SW480 (cell line): ENCODE measurements around the gene CORO2A.
"Not testable (repeated sequence)": the region's sequence is repeated elsewhere in the genome, so short reads cannot be mapped to it uniquely, and the experiment has no call there.

ENCODE experiments used
- DNase-seq: peaks from one replicate; pipeline ENCODE4 v3.0.0-alpha.2; 2016; ENCODE audit warnings: low spot score

Gene CORO2A

DNA sequence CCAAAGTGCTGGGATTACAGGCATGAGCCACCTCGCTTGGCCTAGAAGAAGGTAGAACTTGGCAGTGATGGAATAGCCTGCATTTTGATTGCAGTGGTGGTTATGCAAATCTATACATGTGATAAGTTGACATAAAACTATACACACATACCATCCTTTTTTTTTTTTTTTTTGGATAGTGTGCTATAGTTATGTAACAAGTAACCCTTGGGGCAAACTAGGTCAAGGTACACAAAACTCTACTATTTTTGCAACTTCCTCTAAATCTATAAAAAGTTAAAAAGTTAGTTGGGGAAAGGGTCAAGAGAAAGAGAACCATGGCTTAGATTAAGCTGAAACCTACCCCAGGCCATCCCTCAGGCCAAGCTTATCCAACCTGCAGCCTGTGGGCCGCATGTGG, 84.5 kb downstream of the CORO2A start:
- DNase-seq = no peak

DNA sequence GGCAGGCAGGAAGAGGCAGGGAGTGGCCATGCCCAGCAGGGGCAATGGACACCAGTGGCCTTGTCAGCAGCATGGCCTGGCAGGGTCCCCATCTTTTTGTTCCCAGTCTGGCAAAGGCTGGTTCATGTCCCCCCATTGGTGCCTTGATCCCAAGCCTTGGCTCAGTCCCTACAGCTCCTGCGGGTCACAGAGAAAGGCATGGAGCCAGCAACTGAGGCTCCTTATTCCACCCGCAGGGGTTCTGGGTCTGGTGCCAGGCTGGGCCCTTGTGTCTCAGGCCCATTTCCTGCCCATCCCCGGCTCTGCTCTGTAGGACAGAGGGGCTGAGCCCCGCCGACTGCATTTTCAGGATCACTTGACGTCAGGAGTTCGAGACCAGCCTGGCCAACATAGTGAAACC, 87.4 kb downstream of the CORO2A start:
- DNase-seq = no peak

DNA sequence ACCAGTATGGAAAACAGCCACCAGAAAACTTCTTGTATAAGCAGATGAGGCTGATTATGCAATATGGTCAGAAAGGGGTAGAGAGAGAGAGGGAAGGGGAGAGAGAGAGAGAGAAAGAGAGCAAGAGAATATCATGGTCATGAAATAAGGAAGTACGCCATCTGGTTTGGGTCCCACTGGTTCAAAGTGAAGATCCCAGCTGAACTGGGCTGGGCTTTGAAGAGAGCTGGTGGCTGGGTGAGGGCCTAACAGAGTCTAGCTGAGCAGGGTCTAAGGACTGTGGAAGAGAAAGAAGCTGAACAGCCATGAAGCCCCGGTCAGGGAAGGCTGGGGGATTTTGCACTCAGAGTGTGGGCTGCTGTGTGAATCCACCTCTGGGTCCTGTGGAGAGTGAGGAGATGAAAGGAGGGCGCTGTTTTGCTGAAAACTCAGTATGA, 88.0 kb downstream of the CORO2A start:
- no peak for DNase-seq

DNA sequence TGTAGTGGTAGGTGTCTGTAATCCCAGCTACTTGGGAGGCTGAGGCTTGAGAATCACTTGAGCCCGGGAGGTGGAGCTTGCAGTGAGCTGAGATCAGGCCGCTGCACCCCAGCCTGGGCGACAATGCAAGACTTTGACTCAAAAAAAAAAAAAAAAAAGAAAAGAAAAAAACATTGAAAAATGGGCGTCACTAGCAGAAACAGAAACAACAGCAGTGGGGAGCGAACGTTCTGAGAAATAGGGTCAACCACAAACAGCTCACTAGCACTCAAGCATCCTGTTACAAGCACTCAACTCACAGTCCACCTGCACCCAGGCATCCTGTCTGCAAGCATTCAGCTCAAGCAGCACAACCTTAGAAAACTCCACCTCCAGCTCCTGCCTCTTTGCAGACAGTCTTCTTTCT, 90.6 kb downstream of the CORO2A start:
- DNase-seq = no peak

DNA sequence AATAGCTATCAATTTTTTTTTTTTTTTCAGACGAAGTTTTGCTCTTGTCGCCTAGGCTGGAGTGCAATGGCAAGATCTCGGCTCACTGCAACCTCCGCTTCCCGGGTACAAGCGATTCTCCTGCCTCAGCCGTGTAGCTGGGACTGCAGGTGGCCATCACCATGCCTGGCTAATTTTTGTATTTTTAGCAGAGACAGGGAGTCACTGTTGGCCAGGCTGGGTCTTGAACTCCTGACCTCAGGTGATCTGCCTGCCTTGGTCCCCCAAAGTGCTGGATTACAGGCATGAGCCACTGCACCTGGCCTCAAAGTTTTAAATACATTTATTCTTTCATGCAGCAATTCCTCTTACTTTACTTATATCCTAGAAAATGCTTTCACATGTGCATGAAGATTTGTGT, 91.0 kb downstream of the CORO2A start:
- DNase-seq = no peak

DNA sequence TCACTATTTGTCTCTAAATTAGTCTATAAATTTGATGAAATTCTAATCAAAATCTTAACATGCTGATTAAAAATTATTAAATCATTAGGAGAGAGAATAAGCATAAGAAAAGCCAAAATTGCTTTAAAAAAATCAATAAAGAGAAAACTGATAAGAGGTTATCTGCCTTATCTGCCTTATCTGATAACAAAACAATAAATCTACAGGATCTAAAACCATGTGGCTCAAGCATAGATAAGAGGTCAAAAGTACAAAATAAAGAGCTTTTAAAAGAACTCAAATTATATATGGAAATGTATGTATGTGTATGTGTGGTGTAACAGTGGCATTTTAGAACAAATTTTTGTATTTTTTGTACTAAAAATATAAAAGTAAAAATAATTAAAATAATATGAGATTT, 92.0 kb downstream of the CORO2A start:
- DNase-seq = no peak

DNA sequence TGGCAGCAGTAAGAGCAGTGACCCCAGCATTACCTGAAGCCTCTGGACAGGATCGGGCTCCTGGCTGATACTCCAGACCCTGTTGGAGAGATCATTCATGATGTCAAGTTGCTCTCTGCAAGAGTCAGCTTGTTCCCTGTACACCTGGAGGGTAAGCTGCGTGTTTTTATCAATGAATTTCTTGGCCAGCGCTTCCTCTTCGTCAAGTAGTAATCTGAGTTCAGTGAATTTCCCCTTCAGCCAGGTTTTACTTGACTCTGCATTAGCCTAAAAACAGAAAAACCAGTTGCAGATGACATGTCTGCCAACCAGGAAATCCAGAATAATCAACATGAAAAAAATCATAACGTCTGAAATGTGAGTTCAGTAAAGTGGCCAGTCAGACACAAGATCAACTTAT, 92.5 kb downstream of the CORO2A start:
- no peak for DNase-seq

DNA sequence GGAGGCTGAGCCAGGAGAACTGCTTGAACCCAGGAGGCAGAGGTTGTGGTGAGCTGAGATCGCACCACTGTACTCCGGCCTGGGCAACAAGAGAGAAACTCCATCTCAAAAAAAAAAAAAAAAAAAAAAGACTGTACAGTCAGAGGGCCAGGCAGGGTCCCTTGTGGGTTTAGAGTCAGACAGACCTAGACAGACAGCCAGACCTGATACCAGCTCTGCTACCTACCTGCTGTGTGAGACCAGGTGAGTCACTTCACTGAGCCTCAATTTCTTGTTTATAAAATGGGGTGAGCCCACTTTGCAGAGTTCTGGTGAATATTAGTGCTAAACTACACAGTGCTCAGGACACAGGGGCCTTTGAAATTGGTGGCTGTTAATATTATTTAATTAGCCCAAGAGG, 93.1 kb downstream of the CORO2A start:
- DNase-seq = no peak

DNA sequence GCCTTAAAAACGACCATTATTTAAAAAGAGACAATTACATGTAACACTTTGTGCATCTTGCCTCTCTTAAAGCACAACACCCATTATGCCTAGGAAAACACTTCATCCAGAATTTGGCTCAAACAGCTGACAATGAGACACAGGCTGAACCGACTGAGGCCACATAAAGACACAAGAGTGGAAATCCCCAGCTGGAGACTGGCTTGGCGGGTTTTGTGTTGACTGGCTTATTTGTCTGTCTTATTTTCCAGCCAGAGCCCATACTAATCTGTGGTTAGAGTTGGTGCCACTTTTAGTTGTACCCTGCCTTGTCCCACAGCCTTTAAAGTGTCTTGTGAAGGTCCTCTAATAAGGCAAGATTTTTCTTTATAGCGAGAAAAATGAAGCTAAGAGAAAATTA, 94.6 kb downstream of the CORO2A start:
- no peak for DNase-seq

DNA sequence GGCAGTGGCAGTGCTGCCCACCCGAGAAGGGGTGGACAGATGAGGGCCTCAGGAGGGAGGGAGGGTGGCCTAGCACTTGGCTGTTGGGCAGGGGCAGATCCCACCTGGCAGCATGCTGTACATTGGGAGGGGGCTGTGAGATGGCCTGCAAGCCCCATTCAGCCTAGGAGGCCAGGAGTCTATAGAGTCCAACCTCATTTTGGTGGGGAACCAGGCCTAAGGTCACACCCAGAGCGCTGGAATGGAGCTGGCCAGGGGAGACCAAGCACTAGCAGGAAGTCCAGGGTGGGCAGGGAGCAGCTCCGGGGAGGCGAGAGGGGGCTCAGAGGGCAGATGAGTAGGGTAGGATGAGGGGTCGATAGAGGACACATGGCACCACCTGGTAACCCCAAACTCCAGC, 96.3 kb downstream of the CORO2A start:
- no peak for DNase-seq

DNA sequence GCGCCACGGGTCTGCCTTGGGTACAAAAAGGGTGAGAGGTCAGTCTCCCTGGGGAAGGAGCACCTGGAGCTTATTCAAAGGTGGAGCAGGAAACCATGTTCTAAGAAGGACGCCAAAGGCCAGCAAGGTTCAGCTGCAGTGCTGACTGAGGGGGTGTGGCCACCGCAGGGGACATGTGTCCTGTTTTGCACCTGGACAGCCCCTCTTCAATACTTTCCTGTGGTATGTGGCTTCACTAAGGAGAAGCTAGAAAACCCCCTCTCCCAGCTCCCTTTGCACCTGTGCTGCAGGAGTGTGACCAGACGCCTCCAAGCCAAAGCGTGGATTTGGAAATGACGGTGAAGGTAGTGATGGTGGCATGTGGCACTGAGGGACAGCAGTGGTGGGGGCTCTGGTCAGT, 97.0 kb downstream of the CORO2A start:
- DNase-seq = no peak

DNA sequence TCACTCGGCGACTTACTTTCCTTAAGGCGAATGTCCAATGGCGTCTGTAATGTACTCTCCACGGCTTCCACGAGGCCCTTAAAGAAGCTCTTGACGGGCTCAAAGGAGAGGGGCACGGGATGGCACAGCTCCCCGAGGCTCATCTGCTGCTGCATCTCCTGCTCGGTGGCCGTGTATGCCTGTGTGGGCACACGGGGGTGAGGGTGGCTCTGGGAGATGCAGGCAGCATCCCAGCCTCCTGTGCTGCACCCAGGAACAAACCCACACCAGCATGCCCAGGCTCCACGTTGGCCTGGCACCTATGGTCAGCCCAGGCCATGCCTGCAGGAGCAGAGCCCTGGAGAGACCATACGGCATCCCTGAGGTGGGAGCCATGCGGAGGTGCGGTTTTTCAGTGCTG, 97.6 kb downstream of the CORO2A start:
- no peak for DNase-seq

DNA sequence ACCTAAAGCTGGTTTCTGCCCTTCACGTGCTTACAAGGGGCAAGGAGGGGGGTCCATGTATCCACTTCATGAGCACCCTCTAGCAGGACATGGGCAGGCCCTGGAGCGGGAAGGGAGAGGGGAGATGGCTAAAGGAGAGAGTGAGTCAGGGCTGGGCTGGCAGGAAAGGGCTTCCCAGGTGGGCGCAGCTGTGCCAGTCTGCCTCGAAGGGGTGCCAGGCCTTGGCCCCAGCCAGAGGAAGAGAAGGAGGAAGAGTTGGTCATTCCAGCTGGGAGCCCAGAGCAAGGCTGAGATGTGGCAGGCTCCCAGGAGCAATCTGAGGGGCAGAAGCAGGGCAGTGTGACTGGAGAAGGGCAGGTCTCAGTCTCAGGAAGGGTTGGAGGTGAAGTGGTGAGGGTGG, 98.1 kb downstream of the CORO2A start:
- DNase-seq = no peak

DNA sequence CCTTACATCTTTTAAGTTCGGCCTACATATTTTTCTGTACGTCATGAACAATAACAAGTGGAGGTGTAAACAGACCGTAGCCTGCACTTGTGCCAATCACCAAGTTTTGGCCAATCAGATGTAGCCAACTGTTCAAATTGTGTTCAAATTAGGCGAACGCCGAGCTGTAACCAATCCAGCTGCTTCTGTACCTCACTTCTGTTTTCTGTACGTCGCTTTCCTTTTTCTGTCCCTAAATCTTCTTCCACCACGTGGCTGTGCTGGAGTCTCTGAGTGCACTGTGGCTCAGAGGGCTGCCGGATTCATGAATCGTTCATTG, 99.9 kb downstream of the CORO2A start:
- no peak for DNase-seq

DNA sequence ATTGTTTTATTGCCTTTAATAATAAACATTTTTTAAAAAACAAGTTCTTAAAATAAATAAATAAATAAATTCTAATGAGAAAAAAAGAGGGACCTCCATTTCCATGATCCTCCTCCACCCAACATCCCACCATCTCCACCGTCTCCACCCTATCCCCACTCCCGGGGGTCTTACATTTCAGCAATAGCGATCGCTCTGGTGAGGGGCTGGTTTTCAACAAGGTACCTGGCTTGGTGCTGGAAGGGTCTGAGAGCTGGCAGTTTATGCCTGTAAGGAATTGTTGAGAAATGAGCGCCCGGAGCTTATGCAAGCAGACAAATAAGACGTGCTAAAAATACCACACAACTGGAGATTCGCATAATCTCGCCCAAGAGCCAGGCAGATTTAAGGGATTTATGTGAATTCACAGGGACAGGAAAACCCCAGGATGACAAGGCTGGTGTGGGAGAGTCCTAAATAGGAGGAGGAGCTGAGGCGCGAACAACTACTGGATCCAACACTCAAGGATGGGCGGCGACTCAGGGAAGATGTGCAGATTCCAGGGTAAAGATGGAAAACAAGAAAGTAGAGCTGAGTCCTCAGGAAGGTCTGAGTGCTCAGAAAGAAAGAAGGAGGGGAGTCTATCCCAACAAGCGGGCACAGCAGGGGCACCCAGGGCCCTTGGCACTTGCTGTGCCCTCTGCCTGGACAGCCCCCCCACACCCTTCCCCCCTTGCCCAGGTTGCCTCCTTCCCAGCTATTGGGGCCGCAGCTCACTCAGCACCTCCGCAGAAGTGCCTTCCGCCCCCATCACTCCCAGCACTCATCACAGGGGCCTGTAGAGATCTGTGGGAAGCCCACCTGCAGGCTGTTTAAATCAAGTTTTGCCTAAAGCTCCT, 100.5 kb downstream of the CORO2A start:
- DNase-seq = no peak

DNA sequence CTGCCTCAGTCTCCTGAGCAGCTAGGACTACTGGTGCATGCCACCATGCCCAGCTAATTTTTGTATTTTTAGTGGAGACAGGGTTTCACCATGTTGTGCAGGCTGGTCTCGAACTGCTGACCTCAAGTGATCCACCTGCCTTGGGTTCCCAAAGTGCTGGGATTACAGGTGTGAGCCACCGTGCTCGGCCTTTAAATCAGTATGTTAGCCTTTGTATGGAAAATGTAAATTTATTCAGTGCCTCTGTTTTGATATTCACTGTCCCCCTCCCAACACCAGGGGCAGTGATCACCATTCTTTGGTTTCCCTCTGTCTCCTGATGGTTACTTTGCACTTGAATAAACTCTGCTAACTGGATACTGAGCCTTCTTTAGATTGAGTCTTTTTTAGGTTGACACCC, 101.8 kb downstream of the CORO2A start:
- DNase-seq = not testable (repeated sequence)

DNA sequence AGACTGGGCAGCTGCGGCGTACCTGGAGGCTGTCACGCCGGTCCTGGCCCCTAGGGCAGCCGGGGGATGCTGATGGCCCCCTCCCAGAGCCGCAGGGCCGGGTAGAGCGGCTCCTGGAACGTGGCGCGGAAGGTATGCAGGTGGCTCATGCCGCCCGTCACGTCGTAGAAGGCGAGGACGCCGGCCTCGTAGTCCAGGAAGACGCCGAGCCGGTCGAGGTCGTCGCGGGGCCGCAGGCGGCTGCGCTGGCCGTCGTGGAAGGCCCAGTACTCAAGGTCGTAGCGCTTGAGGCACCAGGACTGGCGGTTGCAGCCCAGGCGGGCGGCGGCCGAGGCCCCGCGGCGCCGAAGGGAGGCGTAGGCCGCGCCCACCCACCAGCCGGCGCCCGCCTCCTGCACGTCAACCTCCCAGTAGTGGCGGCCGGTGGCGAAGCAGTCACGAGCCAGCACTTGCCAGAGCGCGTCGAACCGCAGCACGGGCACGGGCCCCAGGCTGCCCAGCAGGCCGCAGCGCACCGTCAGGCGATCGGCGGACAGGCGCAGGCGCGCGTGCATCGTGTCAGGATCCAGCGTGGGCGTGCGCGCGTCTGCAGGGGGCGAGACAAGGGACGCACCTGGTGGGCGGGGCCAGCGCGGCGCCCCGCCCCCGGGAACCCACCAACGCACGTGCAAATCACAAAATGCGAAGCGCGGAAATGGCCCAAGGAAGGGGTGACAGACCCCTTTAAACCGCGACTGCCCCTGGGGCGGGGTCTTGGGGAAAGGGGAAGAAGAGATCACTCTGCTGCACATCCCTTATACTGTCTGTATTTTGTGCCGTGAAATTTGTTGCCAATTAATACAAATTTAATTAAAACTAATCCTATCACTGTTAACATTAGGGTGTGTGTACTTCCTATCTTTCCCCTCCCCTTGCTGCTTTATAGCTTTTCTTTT, 104.8 kb downstream of the CORO2A start:
- no peak for DNase-seq

DNA sequence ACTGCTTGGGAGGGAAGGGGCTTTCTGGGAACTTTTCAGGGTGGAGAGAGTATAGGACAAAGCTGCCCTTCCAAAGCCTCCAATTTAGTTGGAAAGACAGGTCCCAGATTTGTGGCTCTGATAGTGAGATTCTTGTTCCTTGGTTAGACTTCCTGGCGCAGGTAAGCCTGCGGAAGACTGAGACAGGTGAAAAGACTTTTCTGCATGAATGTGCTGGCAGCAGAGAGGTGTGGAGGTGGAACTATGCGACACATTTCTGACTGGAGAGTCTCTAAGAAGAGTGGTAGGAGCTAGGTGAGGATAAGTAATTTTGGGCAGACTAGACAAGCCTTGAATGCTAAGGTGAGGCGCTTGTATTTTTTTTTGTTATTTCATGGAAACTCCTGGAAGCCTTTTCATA, 106.0 kb downstream of the CORO2A start:
- no peak for DNase-seq

DNA sequence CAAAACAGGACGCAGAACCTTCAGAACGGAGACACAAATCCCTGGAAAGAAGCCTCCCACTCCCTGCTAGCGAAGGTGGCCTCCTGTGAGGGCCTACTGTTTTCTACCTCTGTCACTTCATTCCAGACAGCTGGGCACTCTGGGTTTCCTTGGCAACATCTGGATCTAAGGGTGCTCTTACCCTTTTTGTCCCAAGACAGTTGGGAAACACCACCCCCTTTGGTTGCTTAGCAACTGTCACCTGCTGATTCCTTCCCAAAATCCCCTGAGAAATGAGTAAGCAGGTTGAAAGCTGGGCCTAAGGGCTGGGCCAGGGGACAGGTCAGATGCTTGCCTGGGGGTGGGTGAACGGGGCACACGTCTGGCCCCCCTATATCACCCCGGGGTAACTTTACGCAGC, 106.5 kb downstream of the CORO2A start:
- DNase-seq = no peak

DNA sequence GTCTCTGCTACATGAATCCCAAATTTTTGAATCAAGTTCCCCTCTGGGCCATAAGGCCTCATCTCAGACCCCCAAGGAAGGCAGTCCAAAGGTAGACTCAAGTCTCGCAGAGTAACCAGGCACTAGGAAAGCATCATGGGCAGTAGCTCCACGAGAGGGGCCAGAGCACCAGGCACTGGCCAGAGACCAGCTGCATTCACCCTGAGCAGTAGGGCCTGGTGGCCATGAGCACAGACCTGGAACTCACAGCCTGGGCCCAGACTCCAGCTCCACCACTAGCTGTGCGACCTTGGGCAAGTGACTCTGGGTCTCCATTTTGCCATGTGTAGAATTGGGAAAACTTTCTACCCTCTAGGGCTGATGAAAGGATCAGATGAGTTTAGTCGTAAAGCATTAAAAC, 107.4 kb downstream of the CORO2A start:
- DNase-seq = no peak

DNA sequence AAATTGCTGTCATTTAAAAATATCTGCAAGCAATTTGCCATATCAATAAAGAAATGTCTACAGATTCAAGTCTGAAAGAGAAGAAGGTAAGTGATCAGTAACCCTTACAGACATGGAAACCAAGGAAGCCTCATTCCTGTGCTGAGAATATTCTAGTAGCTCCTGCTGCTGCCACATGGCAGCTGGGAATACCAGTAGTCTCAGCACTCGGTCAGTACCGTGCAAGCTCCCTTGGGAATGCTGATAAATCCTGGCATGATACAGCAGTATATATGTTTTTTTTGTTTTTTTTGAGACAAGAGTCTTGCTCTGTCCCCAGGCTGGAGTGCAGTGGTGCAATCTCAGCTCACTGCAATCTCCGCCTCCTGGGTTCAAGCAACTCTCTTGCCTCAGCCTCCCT, 108.0 kb downstream of the CORO2A start:
- no peak for DNase-seq

DNA sequence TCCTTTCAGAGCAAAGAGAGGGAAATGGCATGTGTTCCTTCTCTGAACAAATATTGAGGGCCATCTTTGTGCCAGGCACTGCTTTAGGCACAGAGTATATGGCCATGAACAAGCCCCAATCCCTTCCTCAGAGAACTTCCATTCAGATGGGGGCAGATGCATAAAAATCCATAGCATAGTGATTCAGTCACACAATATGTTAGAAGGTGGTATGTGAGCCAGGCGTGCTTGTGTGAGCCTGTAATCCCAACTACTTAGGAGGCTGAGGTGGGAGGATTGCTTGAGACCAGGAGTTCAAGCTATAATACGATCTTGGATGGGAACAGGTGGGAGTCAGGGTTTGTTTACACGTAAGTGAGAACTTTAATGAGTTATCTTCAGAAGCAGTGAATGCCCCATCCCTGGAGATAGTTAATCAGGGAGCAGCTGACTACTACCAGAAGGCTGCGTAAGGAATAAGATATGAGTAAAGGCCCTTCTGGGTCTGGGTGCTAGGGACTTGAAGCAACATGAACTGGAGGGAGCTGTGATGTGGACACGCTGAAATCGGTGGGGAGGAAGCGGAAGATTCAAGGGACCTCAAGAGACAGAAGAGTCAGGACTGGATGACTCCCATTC, 108.8 kb downstream of the CORO2A start:
- DNase-seq = no peak

DNA sequence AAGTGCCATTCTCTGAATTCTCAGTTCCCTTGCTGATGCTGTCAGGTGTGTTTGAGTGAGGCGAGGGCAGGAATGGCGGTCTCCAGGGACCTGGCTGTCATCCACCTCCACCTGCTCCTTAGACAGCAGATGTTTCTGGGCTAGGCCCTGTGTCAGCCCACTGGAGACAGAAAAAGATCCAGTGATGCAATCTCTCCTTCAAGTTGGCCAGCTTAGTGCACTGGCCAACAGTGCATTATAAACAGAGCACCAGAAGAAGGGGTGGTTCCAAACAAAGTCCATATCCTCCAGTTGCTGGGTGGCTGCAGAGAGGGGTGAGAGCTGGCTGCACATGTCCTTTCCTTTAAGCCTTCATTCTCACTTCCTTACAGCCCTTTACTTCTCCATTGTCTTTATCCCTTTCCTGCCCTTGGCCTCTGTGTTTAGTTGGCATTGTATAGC, 109.4 kb downstream of the CORO2A start:
- no peak for DNase-seq
